Measurements from ENCODE around the gene CD59.
"Not testable (repeated sequence)": the region's sequence is repeated elsewhere in the genome, so short reads cannot be mapped to it uniquely, and the experiment has no call there.

CD59 gene

DNA sequence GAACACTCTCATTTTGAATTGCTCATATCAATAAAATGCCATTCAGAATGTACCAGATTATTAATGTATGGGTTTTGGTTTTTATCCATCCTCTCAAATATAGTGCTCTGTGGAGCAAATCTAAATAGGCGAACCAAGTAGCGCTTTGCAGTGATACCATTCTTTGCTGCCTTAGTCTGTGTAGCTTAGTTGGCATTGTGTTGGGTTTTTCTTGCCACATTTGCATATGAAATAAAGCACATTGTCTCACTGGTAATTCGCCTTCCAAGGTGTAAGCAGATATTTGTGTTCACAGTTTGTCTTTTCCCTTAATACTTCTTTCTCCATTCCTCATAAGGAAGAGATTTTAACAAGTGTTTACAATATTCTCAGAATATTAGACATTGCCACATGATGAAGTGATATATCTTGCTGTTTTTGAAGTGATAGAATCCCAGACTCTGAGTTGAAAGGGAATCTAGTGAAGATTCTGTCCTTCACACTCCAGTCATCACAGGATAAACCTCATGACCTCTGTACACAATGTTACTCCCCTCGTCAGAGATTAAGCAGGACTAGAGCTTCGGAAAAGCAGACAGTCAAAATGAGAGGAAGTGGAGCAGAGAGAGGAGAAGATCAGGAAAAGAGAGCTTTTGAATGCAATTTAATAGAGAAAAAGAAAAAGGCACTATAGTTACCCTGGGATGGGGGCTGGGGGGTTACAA lies 52.1 kb downstream of the CD59 start:
- no peak overlapping the region for H3K27ac ChIP-seq
- TF ChIP-seq, protein P1, sequence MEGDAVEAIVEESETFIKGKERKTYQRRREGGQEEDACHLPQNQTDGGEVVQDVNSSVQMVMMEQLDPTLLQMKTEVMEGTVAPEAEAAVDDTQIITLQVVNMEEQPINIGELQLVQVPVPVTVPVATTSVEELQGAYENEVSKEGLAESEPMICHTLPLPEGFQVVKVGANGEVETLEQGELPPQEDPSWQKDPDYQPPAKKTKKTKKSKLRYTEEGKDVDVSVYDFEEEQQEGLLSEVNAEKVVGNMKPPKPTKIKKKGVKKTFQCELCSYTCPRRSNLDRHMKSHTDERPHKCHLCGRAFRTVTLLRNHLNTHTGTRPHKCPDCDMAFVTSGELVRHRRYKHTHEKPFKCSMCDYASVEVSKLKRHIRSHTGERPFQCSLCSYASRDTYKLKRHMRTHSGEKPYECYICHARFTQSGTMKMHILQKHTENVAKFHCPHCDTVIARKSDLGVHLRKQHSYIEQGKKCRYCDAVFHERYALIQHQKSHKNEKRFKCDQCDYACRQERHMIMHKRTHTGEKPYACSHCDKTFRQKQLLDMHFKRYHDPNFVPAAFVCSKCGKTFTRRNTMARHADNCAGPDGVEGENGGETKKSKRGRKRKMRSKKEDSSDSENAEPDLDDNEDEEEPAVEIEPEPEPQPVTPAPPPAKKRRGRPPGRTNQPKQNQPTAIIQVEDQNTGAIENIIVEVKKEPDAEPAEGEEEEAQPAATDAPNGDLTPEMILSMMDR (conservative IDR thresholded peaks at IDR 0.05) = no peak
- TF ChIP-seq ZFX (IDR thresholded peaks at IDR 0.05) = no peak

DNA sequence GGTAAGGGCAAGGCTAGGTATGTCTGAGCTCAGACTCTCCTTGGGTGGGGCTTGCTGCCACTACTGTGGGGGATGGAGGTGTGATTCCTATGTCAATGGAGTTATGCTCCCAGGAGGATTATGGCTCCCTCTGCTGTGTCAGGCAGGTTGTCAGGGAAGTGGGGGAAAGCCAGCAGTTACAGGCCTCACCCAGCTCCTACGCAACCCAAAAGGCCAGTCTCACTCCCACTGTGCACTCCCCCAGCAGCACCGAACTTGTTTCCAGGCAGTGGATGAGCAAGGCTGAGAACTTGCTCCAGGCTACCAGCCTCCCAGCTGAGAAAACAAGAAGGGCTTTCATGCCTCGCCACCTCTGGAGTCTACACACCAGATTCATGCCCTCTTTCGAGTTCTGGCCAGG lies 53.8 kb downstream of the CD59 start:
- H3K27ac ChIP-seq = no peak overlapping the region
- TF ChIP-seq, protein P1 (conservative IDR thresholded peaks at IDR 0.05) = no peak
- no peak for TF ChIP-seq ZFX (IDR thresholded peaks at IDR 0.05)

DNA sequence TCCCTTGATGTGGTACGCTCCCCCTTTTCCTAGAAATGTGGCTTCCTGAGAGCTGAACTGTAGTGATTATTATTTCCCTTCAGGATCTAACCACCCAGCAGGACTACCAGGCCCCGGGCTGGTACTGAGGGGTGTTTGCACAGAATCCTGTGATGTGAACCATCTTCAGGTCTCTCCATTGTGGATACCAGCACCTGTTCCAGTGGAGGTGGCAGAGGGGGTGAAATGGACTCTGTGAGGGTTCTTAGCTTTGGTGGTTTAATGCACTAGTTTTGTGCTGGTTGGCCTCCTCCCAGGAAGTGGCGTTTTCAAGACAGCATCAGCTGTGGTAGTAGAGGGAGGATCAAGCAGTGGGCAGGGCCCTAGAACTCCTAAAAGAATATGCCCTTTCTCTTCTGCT lies 54.2 kb downstream of the CD59 start:
- no peak for TF ChIP-seq ZFX (IDR thresholded peaks at IDR 0.05)
- TF ChIP-seq, protein P1 (conservative IDR thresholded peaks at IDR 0.05) = no peak
- no peak overlapping the region for H3K27ac ChIP-seq

DNA sequence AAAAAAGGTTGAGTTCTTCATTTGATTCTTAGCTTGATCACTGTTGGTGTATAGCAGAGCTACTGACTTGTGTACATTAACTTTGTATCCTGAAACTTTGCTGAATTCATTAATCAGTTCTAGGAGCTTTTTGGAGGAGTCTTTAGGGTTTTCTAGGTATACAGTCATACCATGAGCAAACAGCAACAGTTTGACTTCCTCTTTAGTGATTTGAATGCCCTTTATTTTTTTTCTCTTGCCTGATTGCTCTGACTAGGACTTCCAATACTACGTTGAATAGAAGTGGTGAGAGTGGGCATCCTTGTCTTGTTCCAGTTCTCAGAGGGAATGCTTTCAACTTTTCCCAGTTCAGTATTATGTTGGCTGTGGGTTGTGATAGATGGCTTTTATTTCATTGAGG lies 57.6 kb downstream of the CD59 start:
- not testable (repeated sequence) for H3K27ac ChIP-seq

DNA sequence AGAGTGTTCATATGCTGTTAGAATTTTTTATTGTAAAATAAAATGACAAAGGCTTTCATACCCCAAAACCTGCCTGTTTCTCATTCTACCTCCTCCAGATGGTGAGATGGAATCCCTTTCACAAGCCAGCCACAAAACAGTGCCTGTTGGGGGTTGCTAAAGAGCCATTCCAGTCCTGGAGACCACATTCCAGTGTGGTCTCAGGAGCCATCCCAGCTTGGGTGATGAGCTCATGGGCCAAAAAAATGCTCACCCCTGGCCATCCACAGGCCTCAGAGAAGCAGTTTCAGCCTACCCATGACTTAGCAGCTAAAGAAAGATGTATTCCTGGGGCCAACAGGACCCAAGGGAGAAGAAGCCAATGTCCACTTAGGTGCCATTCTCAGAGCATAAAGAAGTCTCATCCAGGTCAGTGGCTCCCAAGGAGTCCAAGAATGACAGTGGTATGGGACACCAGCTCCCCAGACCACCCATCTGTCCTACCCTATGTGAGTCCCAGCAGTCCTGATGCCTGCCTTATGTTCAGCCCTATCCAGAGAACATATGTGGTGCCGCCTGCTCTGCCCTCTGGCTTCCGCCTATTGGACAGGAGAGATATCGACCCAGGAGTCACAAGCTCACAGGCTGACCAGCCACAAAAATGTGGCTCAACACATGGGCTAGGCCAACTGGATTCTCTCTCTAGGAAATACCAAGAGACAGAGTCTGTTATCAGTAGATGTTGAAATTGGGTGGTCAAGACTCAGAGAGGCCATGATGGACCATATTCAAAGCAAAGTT lies 62.0 kb downstream of the CD59 start:
- TF ChIP-seq ZFX (IDR thresholded peaks at IDR 0.05) = no peak
- TF ChIP-seq, protein P1 (conservative IDR thresholded peaks at IDR 0.05) = no peak
- H3K27ac ChIP-seq = no peak overlapping the region

DNA sequence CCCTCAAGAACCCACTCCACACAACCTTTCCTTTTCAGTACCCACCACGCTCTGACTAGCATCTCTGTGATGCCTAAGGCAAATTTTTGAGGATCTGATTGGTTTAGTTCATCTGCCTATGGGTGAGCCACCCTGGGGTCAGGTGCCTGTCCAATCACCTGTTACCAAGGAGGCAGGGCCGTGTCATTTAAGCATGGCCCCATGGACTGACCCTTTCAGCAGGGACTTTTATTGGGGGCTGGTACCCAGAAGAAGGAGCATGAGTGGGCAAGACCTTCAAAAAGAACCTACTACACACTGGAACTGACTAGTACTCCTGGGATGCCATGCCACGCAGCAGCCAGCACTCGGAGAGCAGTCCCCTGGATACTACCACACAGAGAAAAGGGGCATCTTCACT lies 64.0 kb downstream of the CD59 start:
- H3K27ac ChIP-seq = no peak overlapping the region
- TF ChIP-seq ZFX (IDR thresholded peaks at IDR 0.05) = no peak
- TF ChIP-seq, protein P1 (conservative IDR thresholded peaks at IDR 0.05) = no peak

DNA sequence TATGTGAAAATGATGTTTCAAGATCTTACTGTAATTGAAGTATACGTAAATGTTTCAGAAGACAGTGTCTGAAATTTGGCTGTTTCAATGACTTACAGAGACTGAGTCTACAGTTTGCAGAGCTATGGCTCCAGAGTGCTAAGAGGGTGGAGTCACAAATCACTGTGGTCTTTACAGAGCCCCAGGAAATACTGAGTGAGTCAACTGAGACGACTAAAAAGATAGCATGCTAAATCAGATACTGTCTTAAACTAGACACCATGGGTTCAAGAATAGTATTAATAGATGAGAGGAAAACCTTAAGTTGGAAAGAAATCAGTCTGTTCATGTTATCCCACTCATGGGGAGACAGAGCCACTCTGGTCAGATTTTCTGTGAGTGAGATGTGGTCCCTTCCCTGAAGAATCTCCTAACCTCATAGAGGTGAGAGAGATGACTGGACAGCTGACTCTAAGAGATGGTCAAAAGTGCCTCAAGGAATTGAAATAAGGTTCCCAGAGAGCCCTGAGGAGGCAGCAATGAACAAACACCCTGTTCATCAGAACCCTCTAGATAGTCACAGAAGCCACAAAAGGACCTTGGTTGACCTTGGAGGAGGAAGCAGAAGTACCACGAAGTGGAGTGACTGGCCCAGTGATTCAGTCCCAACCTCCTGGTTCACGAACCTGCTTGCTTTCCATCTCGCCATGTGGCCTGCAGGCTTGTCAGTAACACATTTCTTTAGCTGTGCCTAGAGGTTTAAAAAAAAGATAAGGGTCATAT lies 65.8 kb downstream of the CD59 start:
- no peak for TF ChIP-seq ZFX (IDR thresholded peaks at IDR 0.05)
- TF ChIP-seq, protein P1 (conservative IDR thresholded peaks at IDR 0.05) = no peak
- H3K27ac ChIP-seq = no peak overlapping the region
